ENCODE data around the gene ST6GAL1.

Gene ST6GAL1

DNA sequence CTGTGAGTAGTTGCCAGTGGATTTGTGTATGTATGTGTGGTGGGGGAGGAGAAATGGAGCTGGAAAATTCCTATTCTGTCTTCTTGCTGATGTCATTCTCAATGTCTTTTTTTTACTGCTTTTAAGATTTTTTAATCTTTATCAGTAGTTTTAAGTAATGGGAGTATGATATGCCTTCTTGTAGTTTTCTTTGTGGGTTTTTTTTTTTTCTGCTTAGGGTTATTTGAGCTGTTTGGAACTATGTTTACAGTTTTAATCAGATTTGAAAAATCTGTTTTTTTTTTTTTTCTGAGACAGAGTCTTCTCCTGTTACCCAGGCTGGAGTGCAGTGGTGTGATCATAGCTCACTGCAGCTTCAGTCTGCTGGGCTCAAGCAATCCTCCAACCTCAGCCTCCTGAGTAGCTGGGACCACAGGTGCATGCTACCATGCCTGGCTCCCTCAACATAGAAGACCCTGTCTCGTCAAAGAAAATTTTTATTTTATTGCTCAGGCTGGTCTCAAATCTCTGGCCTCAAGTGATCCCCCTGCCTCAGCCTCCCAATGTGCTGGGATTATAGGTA is 171.8 kb downstream of the ST6GAL1 start:
- H3K27ac ChIP-seq, result no peak overlapping the region
- TF ChIP-seq ZFX (IDR thresholded peaks at IDR 0.05) (no peak), CTCF (conservative IDR thresholded peaks at IDR 0.05) (no peak)

- H3K27ac ChIP-seq, result no peak overlapping the region
- TF ChIP-seq CTCF (conservative IDR thresholded peaks at IDR 0.05) (no peak), ZFX (IDR thresholded peaks at IDR 0.05) (no peak)
Observed at GRCh38 chr3:187103251-187103650, 172.9 kb downstream of the ST6GAL1 start.

GRCh38 chr3:187104342-187104741 is 174.0 kb downstream of the ST6GAL1 start:
- H3K27ac ChIP-seq, result peak overlapping the region; percentile 1; the same call in 1 of the 2 replicates
- TF ChIP-seq ZFX (IDR thresholded peaks at IDR 0.05) (no peak), CTCF (conservative IDR thresholded peaks at IDR 0.05) (no peak)

GRCh38 chr3:187104933-187105332 is 174.6 kb downstream of the ST6GAL1 start:
- TF ChIP-seq ZFX (IDR thresholded peaks at IDR 0.05) (no peak), CTCF (conservative IDR thresholded peaks at IDR 0.05) (no peak)
- H3K27ac ChIP-seq, result no peak overlapping the region

DNA sequence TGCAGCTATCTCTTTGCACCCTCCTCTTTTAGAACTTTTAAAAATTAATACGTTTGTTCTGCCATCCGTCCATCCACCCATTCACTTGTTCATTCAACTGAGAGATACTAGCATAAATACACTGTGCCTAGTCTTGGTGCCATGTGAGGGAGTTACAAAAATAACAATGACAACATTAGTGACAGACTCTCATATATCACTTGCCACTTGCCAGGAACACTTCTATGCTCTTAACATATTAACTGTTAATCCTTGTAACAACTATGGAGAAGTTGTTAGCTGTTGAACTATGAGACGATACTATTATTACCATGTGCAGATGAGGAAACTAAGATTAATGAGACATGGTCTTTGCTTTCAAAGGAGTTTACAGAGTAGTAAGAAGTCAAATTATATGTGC is 175.4 kb downstream of the ST6GAL1 start:
- no peak overlapping the region for H3K27ac ChIP-seq
- TF ChIP-seq ZFX (IDR thresholded peaks at IDR 0.05) (no peak), CTCF (conservative IDR thresholded peaks at IDR 0.05) (no peak)

DNA sequence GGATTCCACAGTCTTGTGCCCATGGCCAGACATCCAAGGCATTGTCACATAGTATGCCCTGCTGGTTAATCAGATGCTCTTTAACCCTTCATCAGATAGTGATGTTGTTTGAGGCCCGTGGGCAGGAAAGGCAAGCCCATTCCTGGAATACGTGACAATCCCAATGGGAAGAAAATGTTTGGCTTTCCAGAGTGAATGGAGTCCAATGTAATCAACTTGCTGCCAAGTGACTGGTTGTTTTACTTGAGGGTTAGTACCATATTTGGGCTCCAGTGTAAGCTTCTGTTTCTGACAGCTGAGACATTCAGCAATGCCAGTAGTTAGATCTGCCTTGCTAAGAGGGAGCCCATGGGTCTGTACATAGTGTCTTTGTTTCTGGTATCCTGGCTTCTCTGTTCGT is 177.7 kb downstream of the ST6GAL1 start:
- no peak overlapping the region for H3K27ac ChIP-seq
- TF ChIP-seq CTCF (conservative IDR thresholded peaks at IDR 0.05) (no peak), ZFX (IDR thresholded peaks at IDR 0.05) (no peak)

DNA sequence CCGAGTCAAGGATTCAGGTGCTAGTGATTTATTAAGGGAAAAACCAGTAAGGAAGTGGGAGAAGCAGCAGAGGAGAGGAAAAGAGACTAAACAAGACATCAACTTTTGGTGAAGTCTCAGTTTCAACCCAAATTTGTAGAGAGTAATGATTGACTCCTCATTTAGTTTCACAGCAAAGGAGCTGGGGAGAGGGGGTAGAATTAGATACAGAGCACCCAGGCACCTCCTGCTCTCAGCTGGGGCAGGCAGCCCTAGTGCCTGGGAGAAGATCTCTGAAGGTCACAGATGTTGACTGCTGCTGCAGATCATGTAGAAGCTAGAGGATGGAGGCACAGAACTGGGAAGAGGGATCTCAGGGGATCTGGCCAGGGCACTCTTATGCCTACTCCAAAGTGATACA is 179.8 kb downstream of the ST6GAL1 start:
- no peak for TF ChIP-seq ZFX (IDR thresholded peaks at IDR 0.05)
- TF ChIP-seq CTCF (conservative IDR thresholded peaks at IDR 0.05), result no peak

More for the DNA sequence above, 179.8 kb downstream of the ST6GAL1 start:
- H3K27ac ChIP-seq, result no peak overlapping the region
